Spleen (tissue), 11 donors: ENCODE results near the gene CABLES1. TPM values are rescaled to one million over a fixed set of nuclear protein-coding genes. Genes with fewer than 3 reads are reported as not detected.

ENCODE experiments used
- DNase-seq: peaks from one replicate; pipeline ENCODE4 v3.0.0-alpha.2; 2020
- H3K27ac ChIP-seq, 8 donors: fragments of 200-600 bp; sonication (generic) in 7 of 8; 1 replicate in 4 of 8; 2 replicates in 4 of 8; pipeline versions ENCODE4 v1.5.0 to v1.8.0; 2016 to 2021; ENCODE audit warnings: inconsistent platforms in 4 of 8, mild to moderate bottlenecking in 4 of 8, moderate library complexity in 1 of 8
- H3K27me3 ChIP-seq, 7 donors: fragments of 200-600 bp; sonication (generic) in 6 of 7; replicated peaks in 1 of 7; 1 replicate in 4 of 7; 2 replicates in 3 of 7; pipeline versions ENCODE4 v1.5.0 to v1.8.0; 2016 to 2021; ENCODE audit warnings: inconsistent platforms in 3 of 7, mild to moderate bottlenecking in 1 of 7
- H3K36me3 ChIP-seq, 6 donors: fragments of 200-600 bp; sonication (generic) in 5 of 6; 1 replicate in 4 of 6; 2 replicates in 2 of 6; pipeline versions ENCODE4 v1.5.0 to v1.8.0; 2016 to 2021; ENCODE audit warnings: inconsistent platforms in 2 of 6
- H3K4me1 ChIP-seq, 6 donors: fragments of 200-600 bp; sonication (generic) in 5 of 6; 1 replicate in 3 of 6; 2 replicates in 3 of 6; pipeline versions ENCODE4 v1.5.0 to v1.8.0; 2016 to 2021; ENCODE audit warnings: inconsistent platforms in 3 of 6
- H3K4me3 ChIP-seq, 8 donors: fragments of 200-600 bp; sonication (generic) in 7 of 8; 1 replicate in 4 of 8; 2 replicates in 4 of 8; pipeline versions ENCODE4 v1.5.0 to v1.8.0; 2016 to 2021; ENCODE audit warnings: inconsistent platforms in 4 of 8, mild to moderate bottlenecking in 4 of 8, moderate library complexity in 2 of 8
- H3K9me3 ChIP-seq, 8 donors: fragments of 200-600 bp; sonication (generic) in 7 of 8; 1 replicate in 4 of 8; 2 replicates in 4 of 8; pipeline versions ENCODE4 v1.5.0 to v1.8.0; 2016 to 2021; ENCODE audit warnings: inconsistent platforms in 4 of 8
- CTCF ChIP-seq, 11 experiments: fragments of 200-600 bp in 7 of 11; fragments of 450-650 bp in 4 of 11; sonication (generic) in 4 of 11; IDR thresholded peaks in 8 of 11; conservative IDR thresholded peaks in 3 of 11; 1 replicate in 7 of 11; 2 replicates in 4 of 11; pipeline versions ENCODE4 v1.4.0 to v1.8.0; 2016 to 2021; ENCODE audit warnings: antibody characterized with exemption in 11 of 11, inconsistent platforms in 4 of 11, mild to moderate bottlenecking in 1 of 11
- POLR2A ChIP-seq, 3 donors: fragments of 450-650 bp; IDR thresholded peaks; one replicate each; pipeline ENCODE4 v1.5.1; 2017; ENCODE audit warnings: antibody characterized with exemption in 3 of 3, mild to moderate bottlenecking in 1 of 3
- POLR2AphosphoS5 ChIP-seq, 3 donors: sonication (generic); formaldehyde crosslinking; IDR thresholded peaks; one replicate each; pipeline ENCODE4 v1.5.1; 2017; ENCODE audit warnings: antibody characterized with exemption in 3 of 3
- WGBS, 5 donors: extraction: QIAGEN DNeasy Blood & Tissue Kit in 3 of 5; methylation state at CpG; one replicate each; pipeline versions ENCODE4 v1.1.5 to v1.1.7; 2013 to 2018; 5-methylcytosine and 5-hydroxymethylcytosine counted together
- intact Hi-C: fragments of 100-400 bp; cut with DNase I; formaldehyde crosslinking; loops from one replicate; pipeline ENCODE4 v1.15.0; 2023; ENCODE audit warnings: low total_unique reads
- polyA plus RNA-seq, 3 donors: library from polyadenylated mRNA; stranded (reverse); fragments of 200-250 nt; gene quantifications; one replicate each; pipeline ENCODE4 v1.2.1, GENCODE V29; 2013
- total RNA-seq, 7 donors: library from RNA; depleted of rRNA in 3 of 7; stranded (reverse); fragments of >200 nt in 3 of 7; fragmentation: NEBNext Ultra II Directional in 4 of 7; extraction: Animal tissue kit (Norgen Biotek cat#: 25700) in 4 of 7; gene quantifications; one replicate each; pipeline versions ENCODE4 v1.1.0 to v1.2.1, GENCODE V29; 2016 to 2021
- donor health status: healthy with polysubstance abuse.
- donor health status: DM: no; HTN: no; CAD: no; lungs with moderate emphysema.
- donor health status: DM: no; HTN: no; CAD: no.
- donor health status: Bipolar disorder and iron deficiency.
- donor health status: healthy.
- donor health status: DM: no; HTN: no; CAD: no.
- donor health status: DM: yes; HTN: yes; CAD: no.

The CABLES1 gene
- total and polyA plus RNA-seq, 10 donors = 1.7 to 18.7 (median 6.0) TPM

GRCh38 chr18:23173912-23174311, 38.6 kb downstream of the CABLES1 start:
- Histone ChIP-seq H3K9me3 (no peaks in the 10 kb centered on the region), H3K27me3 (no peaks in the 10 kb centered on the region), H3K4me3 (no peak overlapping the region), H3K27ac (no peak overlapping the region), H3K4me1 (no peaks in the 10 kb centered on the region), H3K36me3 (no peaks in the 10 kb centered on the region)
- WGBS, 5 donors = 76 to 90% (median 89%) methylated on average over 7 of the region's 7 CpGs
- TF ChIP-seq POLR2AphosphoS5 (IDR thresholded peaks at IDR 0.05) (no peak), POLR2A (IDR thresholded peaks at IDR 0.05) (no peak), CTCF (IDR thresholded peaks at IDR 0.05 in 8 of 11, conservative IDR thresholded peaks at IDR 0.05 in 3 of 11) (no peak)
- DNase-seq = no peak
- intact Hi-C loops = no loop called here

GRCh38 chr18:23176701-23177432, 41.6 kb downstream of the CABLES1 start:
- Histone ChIP-seq H3K36me3 (no peaks in the 10 kb centered on the region), H3K9me3 (no peaks in the 10 kb centered on the region), H3K4me3 (no peak overlapping the region), H3K27ac (no peak overlapping the region), H3K27me3 (no peaks in the 10 kb centered on the region), H3K4me1 (peaks cover 0 to 5% (median 0%) of the 10 kb centered on the region in 6 donors)
- intact Hi-C loops = no loop called here
- no peak for DNase-seq
- no peak for TF ChIP-seq POLR2A (IDR thresholded peaks at IDR 0.05)
- WGBS, 5 donors = 87 to 94% (median 92%) methylated on average over 15 to 17 of the region's 17 CpGs

GRCh38 chr18:23177433-23178072, 42.3 kb downstream of the CABLES1 start:
- H3K27me3 ChIP-seq = no peaks in the 10 kb centered on the region
- intact Hi-C loops = no loop called here
- H3K9me3 ChIP-seq = no peaks in the 10 kb centered on the region
- peaks cover 0 to 5% (median 0%) of the 10 kb centered on the region in 6 donors for H3K4me1 ChIP-seq
- DNase-seq = no peak
- H3K36me3 ChIP-seq = no peaks in the 10 kb centered on the region
- H3K4me3 ChIP-seq = no peak overlapping the region
- TF ChIP-seq POLR2AphosphoS5 (IDR thresholded peaks at IDR 0.05) (no peak), POLR2A (IDR thresholded peaks at IDR 0.05) (no peak), CTCF (IDR thresholded peaks at IDR 0.05 in 8 of 11, conservative IDR thresholded peaks at IDR 0.05 in 3 of 11) (no peak)
- H3K27ac ChIP-seq = no peak overlapping the region
- WGBS, 5 donors = 89 to 98% (median 92%) methylated on average over 12 to 13 of the region's 13 CpGs

GRCh38 chr18:23178201-23178600, 42.9 kb downstream of the CABLES1 start:
- no peaks in the 10 kb centered on the region for H3K36me3 ChIP-seq
- no peak overlapping the region for H3K4me3 ChIP-seq
- TF ChIP-seq CTCF (IDR thresholded peaks at IDR 0.05 in 8 of 11, conservative IDR thresholded peaks at IDR 0.05 in 3 of 11) (no peak), POLR2AphosphoS5 (IDR thresholded peaks at IDR 0.05) (no peak), POLR2A (IDR thresholded peaks at IDR 0.05) (no peak)
- intact Hi-C loops = no loop called here
- no peaks in the 10 kb centered on the region for H3K9me3 ChIP-seq
- WGBS, 5 donors = 89 to 98% (median 92%) methylated on average over 7 of the region's 7 CpGs
- H3K27ac ChIP-seq = no peak overlapping the region
- no peak for DNase-seq
- H3K4me1 ChIP-seq = peaks cover 0 to 5% (median 0%) of the 10 kb centered on the region in 6 donors
- no peaks in the 10 kb centered on the region for H3K27me3 ChIP-seq
